ENCODE data around the gene ALDH1A3.

The ALDH1A3 gene

GRCh38 chr15:100860829-100861510 is 18.7 kb upstream of the ALDH1A3 start:
- H3K36me3 ChIP-seq (ENCODE audit: insufficient read depth, insufficient read length, low read length) = peaks cover 5% of the 10 kb centered on the region
- no peak for DNase-seq (ENCODE audit: low read depth, low spot score)
- no peak overlapping the region for H3K9ac ChIP-seq (ENCODE audit: insufficient read length, low read depth)
- H3K4me3 ChIP-seq (ENCODE audit: insufficient read length, low read depth) = no peak overlapping the region
- TF ChIP-seq SUZ12 (IDR thresholded peaks at IDR 0.05; ENCODE audit: extremely low read depth, insufficient read depth, insufficient read length) = no peak
- TF ChIP-seq YY1 (IDR thresholded peaks at IDR 0.05; ENCODE audit: insufficient read depth, insufficient read length) = no peak
- TF ChIP-seq ZNF274 (IDR thresholded peaks at IDR 0.05; ENCODE audit: low read depth, low read length) = no peak
- H3K27me3 ChIP-seq (ENCODE audit: insufficient read depth, insufficient read length) = no peaks in the 10 kb centered on the region
- H3K9me3 ChIP-seq (ENCODE audit: insufficient read depth, low read length) = peaks cover 14% of the 10 kb centered on the region; the same call in 1 of the 2 replicates
- H3K4me1 ChIP-seq (ENCODE audit: insufficient read depth, insufficient read length) = no peaks in the 10 kb centered on the region

GRCh38 chr15:100861511-100861991 is 18.1 kb upstream of the ALDH1A3 start:
- Histone ChIP-seq H3K4me1 (ENCODE audit: insufficient read depth, insufficient read length) (no peaks in the 10 kb centered on the region), H3K4me3 (ENCODE audit: insufficient read length, low read depth) (no peak overlapping the region), H3K36me3 (ENCODE audit: insufficient read depth, insufficient read length, low read length) (peaks cover 3% of the 10 kb centered on the region), H3K9ac (ENCODE audit: insufficient read length, low read depth) (no peak overlapping the region), H3K9me3 (ENCODE audit: insufficient read depth, low read length) (peaks cover 14% of the 10 kb centered on the region; the same call in 1 of the 2 replicates), H3K27me3 (ENCODE audit: insufficient read depth, insufficient read length) (no peaks in the 10 kb centered on the region)
- TF ChIP-seq SUZ12 (IDR thresholded peaks at IDR 0.05; ENCODE audit: extremely low read depth, insufficient read depth, insufficient read length) = no peak
- TF ChIP-seq ZNF274 (IDR thresholded peaks at IDR 0.05; ENCODE audit: low read depth, low read length) = no peak
- TF ChIP-seq YY1 (IDR thresholded peaks at IDR 0.05; ENCODE audit: insufficient read depth, insufficient read length) = no peak
- DNase-seq (ENCODE audit: low read depth, low spot score) = no peak

DNA sequence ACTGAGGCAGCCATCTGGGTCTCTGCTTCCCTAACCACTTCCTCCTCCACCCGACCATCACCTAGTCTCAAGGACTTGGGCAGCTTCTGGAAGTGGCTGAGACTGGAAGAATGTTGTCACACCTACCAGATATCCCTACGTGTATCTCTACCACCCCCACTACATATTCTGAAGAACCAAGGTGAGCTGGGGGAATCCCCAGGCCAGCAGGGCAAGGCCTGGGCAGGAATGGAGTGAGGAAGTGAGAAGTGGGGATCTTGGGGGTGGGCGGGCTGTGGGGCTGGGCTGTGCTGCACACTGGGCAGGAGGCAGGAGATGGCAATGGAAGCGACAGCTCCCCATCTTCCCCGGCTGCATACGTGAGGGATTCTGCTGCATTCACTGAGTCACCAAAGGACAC is 17.5 kb upstream of the ALDH1A3 start:
- H3K36me3 ChIP-seq (ENCODE audit: insufficient read depth, insufficient read length, low read length) = peaks cover 3% of the 10 kb centered on the region
- no peak for TF ChIP-seq YY1 (IDR thresholded peaks at IDR 0.05; ENCODE audit: insufficient read depth, insufficient read length)
- no peak overlapping the region for H3K4me3 ChIP-seq (ENCODE audit: insufficient read length, low read depth)
- no peak overlapping the region for H3K9ac ChIP-seq (ENCODE audit: insufficient read length, low read depth)
- H3K27me3 ChIP-seq (ENCODE audit: insufficient read depth, insufficient read length) = no peaks in the 10 kb centered on the region
- DNase-seq (ENCODE audit: low read depth, low spot score) = no peak
- H3K4me1 ChIP-seq (ENCODE audit: insufficient read depth, insufficient read length) = no peaks in the 10 kb centered on the region
- H3K9me3 ChIP-seq (ENCODE audit: insufficient read depth, low read length) = peaks cover 14% of the 10 kb centered on the region; the same call in 1 of the 2 replicates

GRCh38 chr15:100863075-100863795 is 16.4 kb upstream of the ALDH1A3 start:
- no peak for TF ChIP-seq YY1 (IDR thresholded peaks at IDR 0.05; ENCODE audit: insufficient read depth, insufficient read length)
- Histone ChIP-seq H3K9me3 (ENCODE audit: insufficient read depth, low read length) (peaks cover 14% of the 10 kb centered on the region; the same call in 1 of the 2 replicates), H3K36me3 (ENCODE audit: insufficient read depth, insufficient read length, low read length) (peaks cover 3% of the 10 kb centered on the region), H3K27me3 (ENCODE audit: insufficient read depth, insufficient read length) (no peaks in the 10 kb centered on the region), H3K9ac (ENCODE audit: insufficient read length, low read depth) (no peak overlapping the region), H3K4me3 (ENCODE audit: insufficient read length, low read depth) (no peak overlapping the region), H3K4me1 (ENCODE audit: insufficient read depth, insufficient read length) (no peaks in the 10 kb centered on the region)
- no peak for DNase-seq (ENCODE audit: low read depth, low spot score)

GRCh38 chr15:100863796-100864267 is 15.8 kb upstream of the ALDH1A3 start:
- no peak for DNase-seq (ENCODE audit: low read depth, low spot score)
- peaks cover 3% of the 10 kb centered on the region for H3K36me3 ChIP-seq (ENCODE audit: insufficient read depth, insufficient read length, low read length)
- no peak overlapping the region for H3K9ac ChIP-seq (ENCODE audit: insufficient read length, low read depth)
- H3K4me1 ChIP-seq (ENCODE audit: insufficient read depth, insufficient read length) = no peaks in the 10 kb centered on the region
- H3K9me3 ChIP-seq (ENCODE audit: insufficient read depth, low read length) = peaks cover 14% of the 10 kb centered on the region; the same call in 1 of the 2 replicates
- no peaks in the 10 kb centered on the region for H3K27me3 ChIP-seq (ENCODE audit: insufficient read depth, insufficient read length)
- H3K4me3 ChIP-seq (ENCODE audit: insufficient read length, low read depth) = no peak overlapping the region
- TF ChIP-seq YY1 (IDR thresholded peaks at IDR 0.05; ENCODE audit: insufficient read depth, insufficient read length) (no peak), ZNF274 (IDR thresholded peaks at IDR 0.05; ENCODE audit: low read depth, low read length) (no peak), SUZ12 (IDR thresholded peaks at IDR 0.05; ENCODE audit: extremely low read depth, insufficient read depth, insufficient read length) (no peak)

DNA sequence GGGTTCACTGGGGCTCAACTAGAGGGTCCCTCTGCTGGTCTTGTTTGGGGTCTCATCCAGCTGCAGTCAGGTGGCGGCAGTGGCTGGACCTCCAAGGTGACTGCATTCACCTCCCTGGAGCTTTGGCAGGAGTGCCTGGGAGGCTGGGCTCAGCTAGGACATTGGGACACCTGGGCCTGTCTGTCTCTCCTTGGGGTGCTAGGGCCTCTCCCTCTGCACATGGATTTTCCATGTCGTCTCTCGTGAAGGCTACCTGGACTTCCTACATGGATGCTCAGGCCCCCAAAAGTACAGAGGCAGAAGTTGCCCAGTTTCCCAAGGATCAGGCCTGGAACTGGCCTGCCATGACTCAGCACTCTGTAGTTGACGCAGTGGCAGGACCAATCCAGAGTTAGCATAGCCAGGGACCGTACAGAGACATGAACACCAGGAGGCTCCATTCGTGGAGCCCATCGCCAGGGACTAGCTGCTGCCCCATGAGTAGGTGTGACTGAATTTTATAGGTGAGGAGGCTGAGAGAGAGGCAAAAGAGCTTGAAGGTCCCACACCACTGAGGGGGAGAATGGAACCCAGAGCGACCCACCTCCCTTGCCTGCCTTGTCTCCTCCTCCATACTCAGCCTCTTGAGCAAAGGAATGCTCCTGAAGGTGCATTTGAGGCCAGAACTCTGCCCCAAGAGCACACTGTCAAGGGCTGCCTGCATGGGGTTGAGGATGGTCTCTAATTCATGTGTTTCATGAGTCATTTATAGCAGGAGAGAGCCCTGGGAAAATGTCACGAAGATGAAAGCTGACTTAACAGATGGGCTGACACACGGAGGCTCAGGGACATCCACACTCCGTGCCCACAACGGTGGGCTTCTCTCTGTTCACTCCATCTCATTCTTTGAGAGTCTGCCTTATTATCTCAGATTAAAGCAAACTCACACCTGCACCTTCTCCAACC is 13.0 kb upstream of the ALDH1A3 start:
- no peak for DNase-seq (ENCODE audit: low read depth, low spot score)

More for the DNA sequence above, 13.0 kb upstream of the ALDH1A3 start:
- no peak for TF ChIP-seq YY1 (IDR thresholded peaks at IDR 0.05; ENCODE audit: insufficient read depth, insufficient read length)
- no peak for TF ChIP-seq SUZ12 (IDR thresholded peaks at IDR 0.05; ENCODE audit: extremely low read depth, insufficient read depth, insufficient read length)
- no peak for TF ChIP-seq ZNF274 (IDR thresholded peaks at IDR 0.05; ENCODE audit: low read depth, low read length)
- no peak overlapping the region for H3K4me3 ChIP-seq (ENCODE audit: insufficient read length, low read depth)
- no peaks in the 10 kb centered on the region for H3K4me1 ChIP-seq (ENCODE audit: insufficient read depth, insufficient read length)
- peaks cover 5% of the 10 kb centered on the region; the same call in 1 of the 2 replicates for H3K9me3 ChIP-seq (ENCODE audit: insufficient read depth, low read length)
- H3K9ac ChIP-seq (ENCODE audit: insufficient read length, low read depth) = no peak overlapping the region
- H3K36me3 ChIP-seq (ENCODE audit: insufficient read depth, insufficient read length, low read length) = no peaks in the 10 kb centered on the region
- H3K27me3 ChIP-seq (ENCODE audit: insufficient read depth, insufficient read length) = no peaks in the 10 kb centered on the region

Data from NT2/D1 (cell line).